PC-3 (cell line): ENCODE data around the gene ATP23. TPM values are rescaled to one million over a fixed set of nuclear protein-coding genes. Genes with fewer than 3 reads are reported as not detected.

Experiments used
- ATAC-seq: fragments of 200-7000 bp; cut with Tn5 transposase; 2 replicates; pipeline ENCODE4 v1.9.1; 2020; ENCODE audit warnings: mild to moderate bottlenecking, moderate library complexity
- BruUV-seq: library from RNA; stranded (reverse); fragments of 400-500 nt; replicated peaks from 2 replicates; lab custom pipeline; 2021; lab: Mats Ljungman, UMichigan
- CTCF ChIA-PET: fragments of 300-600 bp; sonication (Branson Sonifier 250); formaldehyde crosslinking; loops from one replicate; lab custom pipeline; 2022; ENCODE audit warnings: antibody characterized with exemption; lab: Charles Lee
- POLR2A ChIA-PET: fragments of 300-600 bp; sonication (Branson Sonifier 250); formaldehyde crosslinking; loops from one replicate; lab custom pipeline; 2022; ENCODE audit warnings: antibody characterized with exemption; ENCODE audit not compliant: unreplicated experiment; lab: Charles Lee
- DNase-seq: peaks from one replicate; pipeline ENCODE4 v3.0.0-alpha.2; 2015
- H2AFZ ChIP-seq: fragments of 300-600 bp; sonication (generic); 2 replicates; pipeline ENCODE4 v1.6.0; 2016; ENCODE audit warnings: antibody characterized with exemption, low read length
- H3F3A ChIP-seq: fragments of 300-600 bp; sonication (generic); one replicate; pipeline ENCODE4 v1.6.0; 2017; ENCODE audit warnings: antibody characterized with exemption, low read length, control low read depth, mild to moderate bottlenecking; ENCODE audit not compliant: unreplicated experiment
- H3K27ac ChIP-seq: fragments of 300-600 bp; sonication (generic); 2 replicates; pipeline ENCODE4 v1.5.1; 2016; ENCODE audit warnings: mild to moderate bottlenecking, low read length
- H3K27me3 ChIP-seq: fragments of 300-600 bp; sonication (generic); 2 replicates; pipeline ENCODE4 v1.6.1; 2016; ENCODE audit warnings: low read length, mixed read lengths
- H3K36me3 ChIP-seq: fragments of 300-600 bp; sonication (generic); 2 replicates; pipeline ENCODE4 v1.6.1; 2016; ENCODE audit warnings: low read depth, mixed run types, low read length, mixed read lengths
- H3K4me1 ChIP-seq: fragments of 300-600 bp; sonication (generic); 2 replicates; pipeline ENCODE4 v1.5.1; 2016; ENCODE audit warnings: low read length; ENCODE audit not compliant: insufficient read depth
- H3K4me2 ChIP-seq: fragments of 300-600 bp; sonication (generic); 2 replicates; pipeline ENCODE4 v1.6.0; 2016; ENCODE audit warnings: low read length
- H3K4me3 ChIP-seq: fragments of 300-600 bp; sonication (generic); 2 replicates; pipeline ENCODE4 v1.5.1; 2016; ENCODE audit warnings: mild to moderate bottlenecking, low read length, mixed read lengths
- H3K79me2 ChIP-seq: fragments of 300-600 bp; sonication (generic); 2 replicates; pipeline ENCODE4 v1.6.1; 2017; ENCODE audit warnings: low read length, mixed read lengths
- H3K9ac ChIP-seq: fragments of 300-600 bp; sonication (generic); 2 replicates; pipeline ENCODE4 v1.6.0; 2016; ENCODE audit warnings: mild to moderate bottlenecking, low read length
- H3K9me2 ChIP-seq: fragments of 300-600 bp; sonication (generic); replicated peaks from 2 replicates; pipeline ENCODE4 v1.6.1; 2016; ENCODE audit warnings: mixed run types, low read length, mixed read lengths
- H3K9me3 ChIP-seq: fragments of 300-600 bp; sonication (generic); 2 replicates; pipeline ENCODE4 v1.6.1; 2016; ENCODE audit warnings: low read length, mixed read lengths
- H4K20me1 ChIP-seq: fragments of 300-600 bp; sonication (generic); 2 replicates; pipeline ENCODE4 v1.6.1; 2016; ENCODE audit warnings: low read length, mixed read lengths
- EZH2 ChIP-seq: fragments of 300-600 bp; sonication (generic); IDR thresholded peaks from one replicate; pipeline ENCODE4 v1.6.1; 2017; ENCODE audit warnings: antibody characterized with exemption, mild to moderate bottlenecking, low read length; ENCODE audit not compliant: unreplicated experiment
- EZH2phosphoT487 ChIP-seq: fragments of 300-600 bp; sonication (generic); IDR thresholded peaks from 2 replicates; pipeline ENCODE4 v1.6.1; 2018; ENCODE audit warnings: mild to moderate bottlenecking, antibody characterized with exemption, low read length, borderline replicate concordance
- intact Hi-C: fragments of 100-400 bp; cut with micrococcal nuclease; formaldehyde crosslinking; loops from 2 replicates; pipeline ENCODE4 v1.9.0; 2023
- total RNA-seq: library from RNA; depleted of rRNA; stranded (reverse); fragments of >200 nt; gene quantifications from 2 replicates; pipeline ENCODE4 v1.2.3, GENCODE V29; 2014
- TF ChIP-seq, protein P1 (sequence below): fragments of 300-600 bp; sonication (generic); conservative IDR thresholded peaks from 2 replicates; pipeline ENCODE4 v1.5.1; 2017; ENCODE audit warnings: antibody characterized with exemption, low read depth, mild to moderate bottlenecking, low read length

The ATP23 gene
- total RNA-seq, 1 experiment from 2014 or later = 19.4 TPM

DNA sequence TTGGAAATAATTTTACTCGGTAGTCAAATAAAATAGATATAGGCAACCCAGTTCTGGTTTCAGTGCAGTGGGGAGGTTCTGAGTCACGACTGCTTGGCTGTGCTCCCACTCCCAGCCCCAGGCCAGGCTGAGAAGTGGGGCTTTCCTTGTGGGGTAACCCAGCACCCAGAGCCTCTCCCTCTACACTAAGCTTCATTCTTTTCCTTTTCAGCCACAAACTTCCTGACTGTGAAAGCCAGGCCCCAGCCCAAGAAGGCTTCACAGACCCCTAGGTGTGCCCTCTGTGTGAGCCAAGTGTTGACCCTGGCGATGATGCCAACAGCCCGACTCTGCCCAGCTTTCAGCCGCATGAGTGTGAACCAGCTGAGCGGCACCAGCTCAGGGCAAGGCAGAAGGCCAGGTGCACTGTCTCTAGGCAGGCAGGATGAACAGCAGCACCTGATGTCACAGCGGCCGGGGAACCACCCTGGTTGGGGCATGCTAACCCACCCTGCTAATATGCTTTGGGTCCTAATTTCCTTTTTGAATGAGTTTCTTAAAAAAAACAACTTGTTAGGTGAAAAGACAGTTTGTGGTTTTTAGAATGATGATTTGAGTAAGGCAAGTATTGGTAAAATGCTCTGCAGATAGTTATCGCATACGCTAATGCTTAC is 42.2 kb upstream of the ATP23 start:
- intact Hi-C loops = no loop called here
- POLR2A ChIA-PET = no interaction called here
- Histone ChIP-seq H2AFZ (peak overlapping the region; percentile 52), H4K20me1 (no peaks in the 10 kb centered on the region), H3K27me3 (no peaks in the 10 kb centered on the region), H3K36me3 (no peaks in the 10 kb centered on the region), H3K9me2 (no peaks in the 10 kb centered on the region), H3F3A (peaks cover 9% of the 10 kb centered on the region), H3K4me3 (peak overlapping the region; percentile 29; the same call in 1 of the 2 replicates), H3K79me2 (no peaks in the 10 kb centered on the region), H3K9me3 (no peaks in the 10 kb centered on the region), H3K4me1 (peaks cover 30% of the 10 kb centered on the region), H3K4me2 (peak overlapping the region; percentile 70), H3K9ac (no peak overlapping the region), H3K27ac (peak overlapping the region; percentile 63)
- no TSS peak for BruUV-seq
- CTCF ChIA-PET = interaction anchor here (0.6 to 1.2 kb wide), 3 partner anchors 9 to 67 kb away, joined by 3 to 4 read pairs (median 4); no protein-coding TSS in a partner anchor
- TF ChIP-seq EZH2 (no peak), EZH2phosphoT487 (no peak)
- TF ChIP-seq, protein P1, sequence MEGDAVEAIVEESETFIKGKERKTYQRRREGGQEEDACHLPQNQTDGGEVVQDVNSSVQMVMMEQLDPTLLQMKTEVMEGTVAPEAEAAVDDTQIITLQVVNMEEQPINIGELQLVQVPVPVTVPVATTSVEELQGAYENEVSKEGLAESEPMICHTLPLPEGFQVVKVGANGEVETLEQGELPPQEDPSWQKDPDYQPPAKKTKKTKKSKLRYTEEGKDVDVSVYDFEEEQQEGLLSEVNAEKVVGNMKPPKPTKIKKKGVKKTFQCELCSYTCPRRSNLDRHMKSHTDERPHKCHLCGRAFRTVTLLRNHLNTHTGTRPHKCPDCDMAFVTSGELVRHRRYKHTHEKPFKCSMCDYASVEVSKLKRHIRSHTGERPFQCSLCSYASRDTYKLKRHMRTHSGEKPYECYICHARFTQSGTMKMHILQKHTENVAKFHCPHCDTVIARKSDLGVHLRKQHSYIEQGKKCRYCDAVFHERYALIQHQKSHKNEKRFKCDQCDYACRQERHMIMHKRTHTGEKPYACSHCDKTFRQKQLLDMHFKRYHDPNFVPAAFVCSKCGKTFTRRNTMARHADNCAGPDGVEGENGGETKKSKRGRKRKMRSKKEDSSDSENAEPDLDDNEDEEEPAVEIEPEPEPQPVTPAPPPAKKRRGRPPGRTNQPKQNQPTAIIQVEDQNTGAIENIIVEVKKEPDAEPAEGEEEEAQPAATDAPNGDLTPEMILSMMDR = no peak
- DNase-seq (peak; percentile 70), ATAC-seq (peak; percentile 88)

DNA sequence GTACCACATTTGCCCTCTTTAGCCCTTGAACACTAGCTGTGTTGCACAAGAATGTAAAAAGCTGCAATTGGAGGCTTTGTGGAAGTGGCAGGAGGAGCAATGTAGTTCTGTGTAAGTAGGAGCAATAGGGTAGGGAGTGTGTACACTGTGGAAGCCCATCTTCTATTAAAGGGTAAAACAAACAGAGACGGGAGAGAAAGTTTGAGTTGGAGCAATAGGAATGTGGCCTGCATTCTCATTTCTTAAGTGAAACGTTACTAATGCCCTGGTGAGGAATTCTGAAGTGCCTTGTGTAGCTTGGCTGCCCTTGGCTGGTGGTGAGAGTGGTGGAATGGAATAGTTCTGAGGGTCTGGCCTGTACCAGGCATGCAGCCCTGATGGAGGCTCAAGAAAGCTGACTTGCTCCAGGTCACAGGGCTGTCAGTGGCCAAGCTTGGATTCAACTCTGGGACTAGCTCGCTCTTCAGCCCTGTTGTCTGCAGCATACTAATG is 38.8 kb upstream of the ATP23 start:
- Histone ChIP-seq H2AFZ (no peak overlapping the region), H3K9ac (no peak overlapping the region), H3F3A (peaks cover 9% of the 10 kb centered on the region), H3K36me3 (no peaks in the 10 kb centered on the region), H3K27ac (no peak overlapping the region), H3K27me3 (no peaks in the 10 kb centered on the region), H3K4me2 (no peak overlapping the region), H3K4me3 (no peak overlapping the region), H3K4me1 (peaks cover 28% of the 10 kb centered on the region), H4K20me1 (no peaks in the 10 kb centered on the region), H3K9me2 (no peaks in the 10 kb centered on the region), H3K79me2 (no peaks in the 10 kb centered on the region), H3K9me3 (no peaks in the 10 kb centered on the region)
- TF ChIP-seq EZH2 = no peak
- TF ChIP-seq, protein P1 = no peak
- TF ChIP-seq EZH2phosphoT487 = no peak
- CTCF ChIA-PET = no interaction called here
- no peak for DNase-seq
- intact Hi-C loops = no loop called here
- BruUV-seq = no TSS peak
- POLR2A ChIA-PET = no interaction called here
- no peak for ATAC-seq

DNA sequence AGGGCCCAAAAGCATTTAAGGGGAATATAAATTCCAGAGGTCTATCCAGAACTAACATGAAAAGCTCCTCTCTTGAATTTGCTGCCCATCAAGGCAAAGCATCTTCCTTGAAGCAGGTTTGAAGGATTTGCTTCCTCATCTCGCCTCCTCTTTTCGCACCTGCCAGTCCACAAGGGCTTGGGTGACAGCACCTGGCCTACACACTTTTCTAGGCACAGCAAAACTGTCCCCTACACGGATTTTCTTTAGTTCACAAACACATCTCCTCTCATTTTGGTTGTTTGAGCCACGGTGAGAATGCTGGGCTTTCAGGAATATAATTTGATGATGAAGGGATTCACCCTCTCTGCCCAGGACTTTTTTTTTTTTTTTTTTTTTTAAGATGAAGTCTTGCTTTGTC is 36.9 kb upstream of the ATP23 start:
- ChIA-PET CTCF (interaction anchor here (0.6 kb wide), 1 partner anchor 59 kb away, joined by 15 read pairs; no protein-coding TSS in a partner anchor), POLR2A (no interaction called here)
- ATAC-seq (no peak), DNase-seq (no peak)
- no peaks in the 10 kb centered on the region for H3K36me3 ChIP-seq
- no TSS peak for BruUV-seq
- no peaks in the 10 kb centered on the region for H3K79me2 ChIP-seq
- H3K9me3 ChIP-seq = no peaks in the 10 kb centered on the region
- H3K9me2 ChIP-seq = no peaks in the 10 kb centered on the region
- no peak overlapping the region for H3K4me3 ChIP-seq
- no peak overlapping the region for H2AFZ ChIP-seq
- intact Hi-C loops = loop anchor here (2.0 kb wide), 1 partner anchor 40 kb away; no protein-coding TSS in a partner anchor
- H3K27me3 ChIP-seq = no peaks in the 10 kb centered on the region
- H3K9ac ChIP-seq = no peak overlapping the region
- no peaks in the 10 kb centered on the region for H4K20me1 ChIP-seq
- no peak overlapping the region for H3K27ac ChIP-seq
- H3K4me1 ChIP-seq = peaks cover 11% of the 10 kb centered on the region
- H3K4me2 ChIP-seq = no peak overlapping the region
- H3F3A ChIP-seq = no peaks in the 10 kb centered on the region
- TF ChIP-seq EZH2phosphoT487 (no peak), EZH2 (no peak)
- TF ChIP-seq, protein P1 = no peak
